HG02981 (cell line): Measurements from ENCODE around the gene HRH3.

Experiments used
- ATAC-seq: cut with Tn5 transposase; IDR thresholded peaks from one replicate; pipeline ENCODE4 v1.9.1; 2021; ENCODE audit warnings: mild to moderate bottlenecking, moderate library complexity; ENCODE audit not compliant: unreplicated experiment

The HRH3 gene

GRCh38 chr20:62216636-62217566, 3.2 kb downstream of the HRH3 start:
- ATAC-seq: no peak

DNA sequence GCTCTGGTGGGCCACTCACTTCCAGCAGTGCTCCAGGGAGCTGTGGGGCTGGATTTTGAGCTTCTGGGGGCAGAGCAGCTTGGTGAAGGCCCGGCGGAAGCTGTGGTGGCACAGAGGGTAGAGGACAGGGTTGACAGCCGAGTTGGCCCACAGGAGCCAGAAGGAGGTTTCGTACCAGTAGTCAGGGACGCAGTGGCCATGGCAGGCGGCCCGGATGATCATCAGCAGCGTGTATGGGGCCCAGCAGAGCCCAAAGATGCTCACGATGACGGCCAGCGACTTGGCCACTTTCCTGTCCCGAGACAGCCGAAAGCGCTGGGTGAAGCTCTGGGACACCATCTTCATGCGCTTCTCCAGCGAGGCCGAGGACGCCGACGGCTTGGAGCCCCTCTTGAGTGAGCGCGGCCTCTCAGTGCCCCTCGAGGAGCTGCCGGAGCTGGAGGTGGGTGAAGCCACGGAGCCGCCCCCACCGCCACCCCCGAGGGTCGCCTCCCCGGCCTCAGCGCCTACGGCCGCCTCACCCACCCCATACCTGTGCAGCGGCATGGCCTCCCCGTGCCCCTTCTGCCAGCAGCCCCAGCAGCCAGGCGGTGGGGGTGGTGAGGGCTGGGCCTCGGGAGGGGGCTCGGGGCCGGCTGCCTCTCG, 4.0 kb downstream of the HRH3 start:
- no peak for ATAC-seq

DNA sequence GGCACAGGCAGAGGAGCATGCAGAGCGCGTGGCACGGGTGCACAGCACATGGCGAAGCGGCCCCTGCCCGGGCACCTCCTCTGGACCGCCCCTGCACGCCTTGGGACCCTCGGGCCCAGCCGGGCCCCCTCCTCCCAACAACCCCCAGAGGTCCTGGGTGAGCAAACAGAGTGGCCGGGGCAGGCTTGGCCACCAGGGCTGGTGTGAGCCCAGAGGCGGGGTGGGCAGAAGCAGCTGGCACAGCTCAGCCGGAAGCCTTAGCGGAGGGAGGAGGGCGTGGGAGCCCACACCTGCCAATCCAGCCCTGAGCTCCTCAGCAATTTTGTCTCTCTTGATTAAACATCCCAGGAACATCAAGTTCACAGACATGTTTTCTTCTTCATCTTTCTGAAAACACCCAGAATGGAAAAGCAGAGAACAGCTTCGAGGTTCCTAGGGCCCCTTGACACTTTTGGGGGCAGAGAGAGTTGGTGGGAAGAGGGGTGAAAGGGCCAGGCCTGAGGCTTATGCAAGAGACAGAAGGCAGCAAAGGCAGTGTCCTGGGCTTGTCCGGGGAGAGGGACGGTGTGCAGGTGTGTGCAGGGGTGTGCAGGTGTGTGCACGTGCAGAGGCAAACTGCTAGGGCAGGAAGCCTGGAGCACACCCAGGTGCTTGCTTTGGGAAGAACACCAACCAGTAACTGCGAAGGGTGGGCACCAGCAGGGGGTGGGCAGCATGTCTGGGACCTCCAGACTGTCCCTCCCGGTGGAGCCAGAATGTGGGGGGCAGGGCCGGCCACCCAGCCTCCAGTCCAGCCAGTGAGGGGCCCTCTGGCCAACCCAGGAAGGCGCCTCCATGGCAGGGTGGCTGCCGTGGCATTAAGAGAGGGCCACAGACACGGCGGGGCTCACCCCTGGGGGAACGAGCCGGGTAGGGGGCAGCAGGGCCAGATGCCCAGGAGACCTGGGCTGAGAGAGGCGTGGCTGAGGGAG, 4.8 kb downstream of the HRH3 start:
- no peak for ATAC-seq

- ATAC-seq: no peak
These were observed 6.0 kb downstream of the HRH3 start for GRCh38 chr20:62214067-62214466.

GRCh38 chr20:62212299-62212698, 7.8 kb downstream of the HRH3 start:
- no peak for ATAC-seq

- no peak for ATAC-seq
These were observed 8.2 kb downstream of the HRH3 start for GRCh38 chr20:62211769-62212288.

GRCh38 chr20:62211216-62211615, 8.9 kb downstream of the HRH3 start:
- ATAC-seq: no peak

DNA sequence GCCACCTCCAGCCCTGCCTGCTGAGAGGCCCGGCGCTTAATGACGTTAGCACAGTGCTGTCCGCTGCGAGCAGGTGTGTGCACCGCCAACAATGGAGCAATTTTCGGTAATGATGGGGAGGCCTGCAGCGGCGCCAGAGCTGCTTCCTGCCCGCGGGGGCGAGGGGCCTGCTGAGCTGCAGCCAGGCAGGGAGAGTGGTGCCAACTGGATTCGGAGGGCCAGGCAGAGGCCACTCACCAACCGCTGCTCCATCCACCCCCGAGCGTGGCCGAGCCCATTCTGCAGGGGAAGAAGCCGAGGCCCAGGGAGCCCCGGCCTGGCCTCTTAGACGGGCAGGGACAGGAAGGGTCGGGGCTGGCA, 9.6 kb downstream of the HRH3 start:
- no peak for ATAC-seq

DNA sequence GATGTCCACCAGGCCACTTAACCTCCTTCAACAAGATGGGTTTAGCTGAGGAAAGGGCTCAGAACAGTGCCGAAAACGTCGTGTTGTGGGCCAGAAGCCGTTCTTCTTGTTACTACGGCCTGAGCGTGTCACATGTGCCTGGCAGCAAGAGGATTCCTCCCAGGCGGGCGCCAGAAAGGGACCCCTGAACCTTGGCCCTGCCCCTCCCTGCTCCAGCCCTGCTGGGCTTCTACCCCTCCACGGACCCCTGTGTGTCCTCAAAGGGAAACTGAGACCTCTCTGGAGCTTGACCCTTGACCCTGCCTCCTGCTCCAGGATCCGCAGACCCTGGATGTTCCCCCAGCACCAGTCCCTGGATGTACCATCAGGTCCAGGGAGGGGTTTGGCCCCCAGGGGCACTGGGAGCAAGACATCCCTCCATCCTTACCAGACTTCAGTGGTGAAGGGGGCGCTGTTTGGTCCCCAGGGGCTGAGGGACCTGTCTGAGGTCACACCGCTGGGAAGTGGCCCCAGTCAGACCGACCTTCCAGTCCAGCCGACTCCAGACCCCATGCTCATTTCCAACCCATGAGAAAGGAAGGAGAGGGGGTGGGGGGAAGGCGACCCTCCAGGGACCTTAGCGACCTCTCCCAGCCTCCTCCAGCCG, 10.1 kb downstream of the HRH3 start:
- no peak for ATAC-seq

GRCh38 chr20:62208795-62209755, 11.0 kb downstream of the HRH3 start:
- no peak for ATAC-seq

- ATAC-seq: no peak
These were observed 11.8 kb downstream of the HRH3 start for GRCh38 chr20:62208061-62208794.

GRCh38 chr20:62206388-62206775, 13.7 kb downstream of the HRH3 start:
- ATAC-seq: no peak

GRCh38 chr20:62205618-62206387, 14.3 kb downstream of the HRH3 start:
- no peak for ATAC-seq

DNA sequence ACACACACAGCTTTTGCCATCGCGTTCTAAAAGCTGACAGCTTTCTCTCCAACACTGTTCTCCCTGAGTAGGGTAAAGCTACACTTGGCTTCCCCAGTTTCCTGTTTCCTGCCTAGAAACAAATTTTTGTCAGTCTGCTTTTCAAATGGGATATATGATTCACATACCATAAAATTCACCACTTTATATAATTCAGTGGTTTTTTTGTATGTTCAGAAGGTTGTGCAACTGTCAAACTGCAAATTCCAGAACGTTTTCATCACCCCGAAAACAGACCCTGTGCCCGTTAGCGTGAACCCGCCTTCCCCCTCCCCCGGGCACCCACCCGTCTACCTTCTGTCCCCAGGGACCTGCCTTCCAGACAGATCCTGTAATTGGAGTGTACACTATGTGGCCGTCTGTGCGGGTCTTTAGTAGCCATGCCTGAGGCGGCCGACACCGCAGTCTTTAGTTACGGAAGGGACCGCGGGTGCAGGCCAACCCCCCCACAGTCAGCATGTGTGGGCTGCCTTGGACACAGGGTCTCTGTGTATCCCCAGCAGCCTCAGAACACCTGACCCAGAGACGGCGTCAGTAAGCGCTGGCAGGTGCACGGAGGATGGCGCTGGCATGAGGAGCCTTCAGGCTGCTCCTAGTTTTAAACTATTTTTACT, 16.6 kb downstream of the HRH3 start:
- no peak for ATAC-seq

DNA sequence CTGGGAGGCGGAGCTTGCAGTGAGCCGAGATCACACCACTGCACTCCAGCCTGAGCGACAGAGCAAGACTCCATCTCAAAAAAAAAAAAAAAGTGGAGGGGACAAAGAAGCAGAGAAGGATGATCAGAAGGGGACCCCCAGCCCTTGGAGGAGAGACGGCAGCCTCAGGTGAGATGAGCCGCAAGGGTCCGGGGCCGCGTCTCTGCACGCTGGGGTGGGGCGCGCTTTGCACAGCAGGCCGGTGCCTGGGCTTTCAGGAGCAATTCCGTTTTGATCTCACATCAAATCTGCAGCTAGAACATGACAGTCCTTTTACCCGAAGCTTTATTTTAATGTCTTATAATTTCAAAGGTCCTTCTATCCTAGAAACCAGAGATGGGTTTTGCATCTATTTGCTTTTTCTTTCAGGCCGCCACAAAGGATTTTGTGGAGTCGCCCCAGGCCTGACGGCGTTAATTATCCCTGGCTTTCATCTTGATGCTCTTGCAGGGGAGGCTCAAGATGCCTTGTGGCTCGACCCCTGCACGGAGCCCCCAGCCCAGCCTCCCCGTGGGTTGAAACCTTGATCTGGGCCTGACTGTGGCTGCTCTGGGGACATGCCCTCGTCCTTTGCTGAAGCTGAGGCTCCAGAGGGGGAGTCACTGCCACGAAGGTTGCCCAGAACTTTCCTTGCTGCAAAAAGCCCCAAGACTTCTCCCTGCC, 17.3 kb downstream of the HRH3 start:
- ATAC-seq: no peak

GRCh38 chr20:62202083-62202395, 18.0 kb downstream of the HRH3 start:
- ATAC-seq: no peak
